IMR-90 (cell line): ENCODE measurements around the gene TMEM170A.

ENCODE experiments used
- BHLHE40 ChIP-seq: fragments of 150-350 bp; IDR thresholded peaks from 2 replicates; pipeline ENCODE4 v1.6.1; 2016; ENCODE audit warnings: mild to moderate bottlenecking, low read depth, low read length
- CEBPB ChIP-seq: IDR thresholded peaks from 2 replicates; pipeline ENCODE4 v1.6.1; 2012; ENCODE audit warnings: low read depth, low read length, improper control_type of control experiment
- ELK1 ChIP-seq: fragments of 150-350 bp; IDR thresholded peaks from 2 replicates; pipeline ENCODE4 v1.6.1; 2016; ENCODE audit warnings: low read depth, mild to moderate bottlenecking, low read length, moderate library complexity, borderline replicate concordance
- MAFK ChIP-seq: IDR thresholded peaks from 2 replicates; pipeline ENCODE4 v1.6.1; 2012; ENCODE audit warnings: low read depth, low read length, improper control_type of control experiment
- MAZ ChIP-seq: IDR thresholded peaks from 2 replicates; pipeline ENCODE4 v1.6.1; 2012; ENCODE audit warnings: low read depth, mild to moderate bottlenecking, low read length, improper control_type of control experiment, moderate library complexity, borderline replicate concordance
- MXI1 ChIP-seq: IDR thresholded peaks from 2 replicates; pipeline ENCODE4 v1.6.1; 2012; ENCODE audit warnings: low read depth, mild to moderate bottlenecking, low read length, moderate library complexity, borderline replicate concordance
- NFE2L2 ChIP-seq: fragments of 150-350 bp; IDR thresholded peaks from 2 replicates; pipeline ENCODE4 v1.6.1; 2016; ENCODE audit warnings: low read depth, mild to moderate bottlenecking, low read length
- POLR2A ChIP-seq: IDR thresholded peaks from 2 replicates; pipeline ENCODE4 v1.6.1; 2012; ENCODE audit warnings: mild to moderate bottlenecking, low read depth, low read length
- RAD21 ChIP-seq: IDR thresholded peaks from 2 replicates; pipeline ENCODE4 v1.6.1; 2012; ENCODE audit warnings: low read length, improper control_type of control experiment
- RCOR1 ChIP-seq: IDR thresholded peaks from 2 replicates; pipeline ENCODE4 v1.6.1; 2012; ENCODE audit warnings: mild to moderate bottlenecking, low read length, improper control_type of control experiment; ENCODE audit not compliant: insufficient replicate concordance
- SMC3 ChIP-seq: fragments of 150-350 bp; IDR thresholded peaks from 2 replicates; pipeline ENCODE4 v1.6.1; 2016; ENCODE audit warnings: low read depth, mild to moderate bottlenecking, antibody characterized with exemption, low read length, moderate library complexity
- USF2 ChIP-seq: fragments of 150-350 bp; IDR thresholded peaks from 2 replicates; pipeline ENCODE4 v1.6.1; 2017; ENCODE audit warnings: mild to moderate bottlenecking, antibody characterized with exemption, low read length, low read depth
- TF ChIP-seq, protein P1 (sequence below): conservative IDR thresholded peaks from 2 replicates; pipeline ENCODE4 v1.5.1; 2012; ENCODE audit warnings: mild to moderate bottlenecking, low read depth, low read length, improper control_type of control experiment

DNA sequence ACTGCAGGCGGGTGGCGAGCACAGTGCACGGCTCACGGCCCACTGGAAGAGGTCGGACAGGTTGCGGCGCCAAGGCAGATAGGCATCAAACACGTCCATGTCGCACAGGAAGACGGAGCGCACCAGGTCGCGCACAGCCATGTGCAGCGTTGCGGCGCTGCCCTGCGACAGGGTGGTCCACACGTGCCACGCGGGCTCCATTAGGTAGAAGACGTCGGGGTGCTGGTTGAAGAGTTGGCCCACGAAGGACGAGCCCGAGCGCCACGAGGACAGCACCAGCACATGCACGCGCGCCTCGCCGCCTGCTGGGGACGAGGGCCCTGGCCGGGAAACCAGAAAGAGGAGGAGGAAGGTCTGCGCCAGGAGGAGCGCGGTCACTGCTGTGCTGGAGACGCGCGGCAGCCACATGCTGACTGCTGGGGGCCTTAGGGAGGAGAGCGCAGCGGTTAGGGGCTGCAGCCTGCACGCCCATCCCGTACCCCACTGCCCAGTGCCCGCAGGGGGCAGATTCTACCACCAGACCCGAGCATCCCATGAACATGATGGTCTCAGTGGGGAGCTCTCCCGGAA lies 15.0 kb upstream of the TMEM170A start:
- TF ChIP-seq NFE2L2 = no peak
- no peak for TF ChIP-seq MAZ
- TF ChIP-seq, protein P1, sequence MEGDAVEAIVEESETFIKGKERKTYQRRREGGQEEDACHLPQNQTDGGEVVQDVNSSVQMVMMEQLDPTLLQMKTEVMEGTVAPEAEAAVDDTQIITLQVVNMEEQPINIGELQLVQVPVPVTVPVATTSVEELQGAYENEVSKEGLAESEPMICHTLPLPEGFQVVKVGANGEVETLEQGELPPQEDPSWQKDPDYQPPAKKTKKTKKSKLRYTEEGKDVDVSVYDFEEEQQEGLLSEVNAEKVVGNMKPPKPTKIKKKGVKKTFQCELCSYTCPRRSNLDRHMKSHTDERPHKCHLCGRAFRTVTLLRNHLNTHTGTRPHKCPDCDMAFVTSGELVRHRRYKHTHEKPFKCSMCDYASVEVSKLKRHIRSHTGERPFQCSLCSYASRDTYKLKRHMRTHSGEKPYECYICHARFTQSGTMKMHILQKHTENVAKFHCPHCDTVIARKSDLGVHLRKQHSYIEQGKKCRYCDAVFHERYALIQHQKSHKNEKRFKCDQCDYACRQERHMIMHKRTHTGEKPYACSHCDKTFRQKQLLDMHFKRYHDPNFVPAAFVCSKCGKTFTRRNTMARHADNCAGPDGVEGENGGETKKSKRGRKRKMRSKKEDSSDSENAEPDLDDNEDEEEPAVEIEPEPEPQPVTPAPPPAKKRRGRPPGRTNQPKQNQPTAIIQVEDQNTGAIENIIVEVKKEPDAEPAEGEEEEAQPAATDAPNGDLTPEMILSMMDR = no peak
- no peak for TF ChIP-seq RCOR1
- no peak for TF ChIP-seq ELK1
- no peak for TF ChIP-seq BHLHE40
- TF ChIP-seq POLR2A = no peak
- no peak for TF ChIP-seq MXI1
- no peak for TF ChIP-seq RAD21
- TF ChIP-seq SMC3 = no peak
- no peak for TF ChIP-seq CEBPB
- no peak for TF ChIP-seq MAFK
- TF ChIP-seq USF2 = no peak
